ENCODE data around the gene CEP164.
A peak's percentile ranks its signal among the peaks of the same experiment; 100 is the strongest.

Gene CEP164

DNA sequence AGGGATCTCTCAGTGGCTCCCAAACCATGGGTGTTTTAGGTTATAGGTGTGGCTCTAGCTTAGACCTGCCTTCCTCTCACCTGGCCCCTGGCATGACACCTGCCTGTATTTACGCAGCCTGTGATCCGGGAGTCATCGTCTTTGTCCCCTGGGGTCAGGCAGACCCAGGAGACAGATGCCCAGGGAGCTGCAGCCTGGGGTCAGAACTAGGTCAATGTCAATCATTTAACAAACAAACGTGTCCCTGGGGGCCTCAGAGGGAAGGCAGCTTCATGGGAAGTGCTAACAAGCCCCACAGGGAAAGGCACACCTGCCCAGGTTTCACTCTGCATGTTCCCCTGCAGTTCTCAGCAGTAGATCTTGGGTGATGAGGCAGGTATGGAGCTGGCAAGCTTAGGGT lies 24.6 kb upstream of the CEP164 start:
- no peak overlapping the region for H3K27ac ChIP-seq
- no peak overlapping the region for H3K4me3 ChIP-seq

DNA sequence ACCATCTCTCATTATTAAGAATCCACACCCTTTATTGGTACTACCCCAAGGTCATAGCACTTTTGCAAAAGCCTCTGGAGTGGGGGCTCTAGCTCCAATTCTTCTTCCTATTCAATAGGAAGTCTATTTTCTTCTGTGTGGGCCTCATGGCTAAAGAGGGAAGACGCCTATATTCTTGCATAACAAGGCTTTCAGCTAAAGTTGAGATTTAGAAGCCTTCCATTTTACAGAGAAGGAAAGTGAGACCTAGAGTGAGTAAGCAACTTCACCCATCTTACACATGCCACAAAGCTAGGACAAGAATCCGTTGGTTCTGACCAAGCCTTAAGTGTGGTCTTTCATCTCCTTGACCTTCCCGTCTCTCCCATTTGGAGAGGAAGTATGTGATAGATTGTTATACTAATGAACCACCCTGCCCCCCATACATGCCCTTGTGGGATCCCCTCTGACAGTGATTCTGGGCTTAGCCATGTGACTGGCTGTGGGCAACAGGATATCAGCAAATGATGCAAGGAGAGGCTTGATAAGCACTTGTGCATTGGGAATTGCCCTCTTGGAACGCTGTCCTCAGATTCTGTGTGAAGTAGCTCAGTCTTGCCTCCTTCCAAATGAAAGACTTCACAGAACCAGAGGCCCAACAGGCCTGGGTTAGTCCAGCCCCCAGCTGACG lies 23.9 kb upstream of the CEP164 start:
- Histone ChIP-seq H3K4me3 (no peak overlapping the region), H3K27ac (no peak overlapping the region)

DNA sequence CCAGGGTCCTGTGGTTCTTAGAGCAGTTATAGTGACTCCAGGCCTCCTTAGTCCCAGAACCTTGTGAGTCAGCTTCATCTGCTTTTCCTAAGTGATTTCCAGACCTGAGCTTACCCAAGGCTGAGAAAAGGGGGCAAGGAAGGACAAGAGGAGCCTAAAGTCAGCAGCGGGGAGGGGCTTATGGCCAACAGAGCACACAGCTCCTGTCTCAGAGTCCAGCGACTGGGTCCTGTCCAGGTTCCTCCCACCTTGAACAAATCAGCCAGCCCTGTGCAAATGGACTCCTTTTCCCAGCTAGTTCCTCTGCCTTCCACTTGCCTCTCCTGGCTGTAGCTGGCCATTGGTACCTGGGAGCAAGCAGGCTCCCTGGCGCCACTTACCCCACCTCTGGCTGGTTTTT lies 22.5 kb upstream of the CEP164 start:
- Histone ChIP-seq H3K4me3 (no peak overlapping the region), H3K27ac (no peak overlapping the region)

DNA sequence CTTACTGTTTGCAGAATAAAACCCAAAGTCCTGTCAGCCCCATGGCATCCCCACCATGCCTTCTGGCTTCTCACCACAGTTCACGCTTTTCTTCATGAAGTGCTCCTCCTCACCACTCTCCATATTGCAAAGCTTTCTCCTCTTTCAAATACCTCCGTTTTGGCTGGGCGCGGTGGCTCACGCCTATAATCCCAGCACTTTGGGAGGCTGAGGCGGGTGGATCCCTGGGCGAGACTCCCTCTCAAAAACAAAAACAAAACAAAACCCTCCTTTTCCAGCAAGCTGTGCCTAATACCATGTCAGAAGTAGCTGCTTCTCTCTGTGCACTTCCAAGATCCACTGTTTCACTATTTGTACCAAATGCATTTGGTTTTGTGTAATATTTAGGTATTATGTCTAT lies 18.3 kb upstream of the CEP164 start:
- Histone ChIP-seq H3K4me3 (no peak overlapping the region), H3K27ac (no peak overlapping the region)

DNA sequence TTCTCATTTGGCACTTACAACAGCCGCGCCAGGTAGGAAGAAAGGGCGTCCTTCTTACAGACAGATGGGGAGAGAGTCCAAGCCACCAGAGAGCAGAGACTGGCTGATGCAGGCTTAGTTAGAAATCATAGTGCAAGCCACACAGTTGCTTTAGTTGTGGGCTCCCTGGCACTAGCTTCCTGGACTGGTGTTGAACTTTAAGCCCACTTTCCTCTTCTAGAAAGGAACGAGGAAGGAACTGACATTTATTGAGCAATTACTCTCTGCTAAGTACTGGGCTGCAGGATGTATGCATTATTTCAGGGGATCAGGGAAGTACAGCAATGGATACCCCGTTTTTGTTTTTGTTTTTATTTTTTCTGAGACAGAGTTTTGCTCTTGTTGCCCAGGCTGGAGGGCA lies 14.6 kb upstream of the CEP164 start:
- Histone ChIP-seq H3K27ac (no peak overlapping the region), H3K4me3 (no peak overlapping the region)

DNA sequence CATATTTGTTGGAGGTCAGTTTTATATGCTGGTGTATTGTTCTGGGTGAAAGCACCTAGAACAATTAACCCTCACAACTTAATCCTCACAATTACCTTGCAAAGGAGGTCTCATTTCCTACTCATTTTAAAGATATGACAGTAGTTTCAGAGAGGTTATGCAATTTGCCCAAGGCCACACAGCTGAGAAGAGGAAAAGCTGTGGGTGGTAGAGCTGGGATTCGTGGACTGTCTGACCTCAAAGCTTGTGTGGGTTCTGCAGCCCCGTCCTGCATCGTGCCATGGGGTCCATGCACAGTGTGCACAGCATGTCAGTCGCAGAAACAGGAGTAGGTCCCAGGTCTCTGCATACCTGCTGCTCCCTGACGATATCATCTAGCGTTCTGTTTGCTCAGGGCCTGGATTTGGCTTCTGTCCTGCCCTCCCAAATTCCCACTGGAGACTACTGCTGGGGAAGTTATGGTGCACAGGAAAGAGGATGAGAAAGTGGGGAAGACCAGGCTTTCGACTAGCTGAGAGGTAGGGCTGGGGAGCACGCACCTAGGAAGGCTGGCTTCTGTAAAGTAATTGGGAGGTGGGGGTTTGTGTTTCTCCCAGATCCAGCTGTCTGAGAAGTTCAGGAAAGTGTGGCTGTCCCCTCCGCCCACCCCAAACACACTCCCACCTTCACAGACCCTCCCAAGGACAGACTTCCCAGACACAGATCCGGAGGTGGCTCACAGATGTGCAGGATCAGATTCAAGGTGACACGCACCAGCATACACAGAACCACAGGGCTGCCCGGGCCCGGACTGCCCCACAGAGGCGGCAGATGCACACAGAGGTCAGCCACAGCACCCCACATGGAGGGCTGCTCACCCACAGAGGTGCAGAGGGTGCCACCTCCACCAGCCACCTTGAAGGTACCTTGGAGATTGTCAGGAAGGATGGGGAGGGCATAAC lies 13.6 kb upstream of the CEP164 start:
- H3K4me3 ChIP-seq = peak overlapping the region in 2 of 7 experiments; percentile 62 to 66
- H3K27ac ChIP-seq = peak overlapping the region in 1 of 21 experiments; percentile 18

DNA sequence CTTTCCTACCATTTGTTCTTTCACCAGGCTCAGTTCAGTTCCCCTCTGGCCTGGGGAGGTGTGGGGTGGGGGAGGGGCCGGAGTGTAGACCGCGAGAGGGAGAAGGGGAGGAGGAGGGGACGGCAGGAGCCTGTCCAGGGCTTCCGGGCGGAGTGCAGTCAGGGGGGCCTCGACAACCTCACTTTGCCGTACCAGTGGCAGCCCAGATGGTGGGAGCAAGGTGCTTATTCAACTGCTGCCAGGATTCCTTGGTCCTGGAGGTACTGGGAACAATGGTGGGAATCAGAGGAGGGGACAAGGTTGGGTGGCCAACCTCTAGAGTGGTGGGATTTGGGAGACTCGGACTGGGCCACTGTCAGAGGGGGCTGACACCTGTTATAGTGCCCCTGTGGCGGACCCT lies 12.8 kb upstream of the CEP164 start:
- Histone ChIP-seq H3K27ac (peak overlapping the region in 5 of 21 experiments; percentile 18 to 73 (median 64)), H3K4me3 (peak overlapping the region; percentile 59 to 89 (median 66))

DNA sequence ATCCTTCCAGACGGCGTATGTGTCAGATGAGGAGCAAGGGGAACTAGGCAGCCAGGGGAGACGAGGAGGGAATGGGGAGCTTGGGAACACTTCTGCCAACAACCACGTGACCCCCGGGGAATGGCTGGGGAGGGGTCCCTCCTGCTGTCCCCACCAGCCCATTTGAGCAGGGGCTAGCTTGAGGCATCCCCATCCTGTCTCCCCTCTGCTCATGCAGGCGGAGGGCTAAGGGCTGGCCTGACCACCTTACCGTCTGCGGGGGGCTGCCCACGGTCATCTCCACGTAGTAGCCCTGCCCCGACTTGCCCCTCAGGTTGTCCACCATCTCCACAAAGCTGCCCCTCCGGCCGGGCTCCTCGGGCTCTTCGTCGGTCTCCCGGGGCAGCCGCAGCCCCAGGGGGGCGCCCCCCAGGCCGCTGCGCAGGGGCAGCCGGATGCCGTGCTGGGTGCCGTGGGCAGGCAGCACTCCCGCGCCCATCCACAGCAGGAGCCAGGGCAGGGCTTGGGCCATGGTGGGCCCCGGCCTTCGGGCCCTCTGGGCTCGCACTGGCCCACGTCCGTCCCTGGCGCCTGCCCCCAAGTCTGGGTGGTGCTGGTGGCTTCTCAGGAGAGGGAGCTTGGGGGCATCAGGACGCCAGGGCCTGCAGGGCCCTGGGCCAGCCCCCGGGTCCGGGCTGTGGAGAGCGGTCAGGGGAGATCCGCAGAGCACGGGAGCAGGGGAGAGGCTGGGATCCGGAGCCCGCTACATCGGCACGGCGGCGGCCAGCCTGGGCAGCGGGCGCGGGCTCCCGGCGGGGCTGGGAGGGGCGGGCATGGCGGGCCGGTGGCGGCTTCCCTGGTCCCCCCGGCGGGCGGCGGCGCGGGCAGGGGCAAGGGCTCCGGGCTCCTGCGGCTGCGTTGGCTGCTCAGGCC lies 12.1 kb upstream of the CEP164 start:
- Histone ChIP-seq H3K4me3 (peak overlapping the region; percentile 59 to 89 (median 66)), H3K27ac (peak overlapping the region in 17 of 21 experiments; percentile 5 to 84 (median 68))

DNA sequence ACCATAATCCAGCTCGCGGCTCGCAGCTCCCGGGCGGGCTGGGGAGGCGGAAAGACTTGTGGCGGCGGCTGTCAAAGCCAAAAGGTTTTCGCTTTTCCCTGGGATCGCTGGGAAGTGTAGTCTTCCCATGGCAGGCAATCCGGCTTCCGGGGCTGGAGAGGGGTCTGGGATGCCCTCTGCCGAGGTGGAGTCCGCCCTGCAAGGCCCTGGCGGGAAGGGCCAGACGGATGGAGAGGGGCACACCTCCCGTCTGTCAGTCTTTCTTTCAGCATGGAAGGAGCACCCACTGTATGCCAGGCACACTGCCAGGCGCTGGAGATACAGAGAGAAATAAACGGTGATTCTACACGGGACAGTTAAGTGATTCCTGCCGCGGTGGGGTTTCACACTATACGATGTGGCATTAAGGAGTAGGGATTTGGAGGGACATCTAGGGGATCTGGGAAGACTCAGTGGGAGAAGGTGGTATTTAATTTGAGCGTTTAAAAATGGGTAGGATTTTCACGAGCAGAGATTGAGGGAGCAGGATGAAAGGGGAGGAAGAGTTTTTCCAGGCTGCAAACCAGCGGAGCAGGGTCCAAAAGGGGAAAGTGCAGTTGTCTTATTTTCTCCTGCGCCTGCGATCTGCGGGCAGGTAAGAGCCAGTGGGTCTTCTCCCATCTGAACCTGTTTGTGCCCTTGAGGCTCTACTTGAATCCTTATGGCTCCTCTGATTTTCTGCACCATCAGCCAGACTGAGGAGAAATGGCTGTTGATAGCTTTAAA lies 11.3 kb upstream of the CEP164 start, which contains the start of gene BACE1:
BACE1 (minus strand) TSS at position 60 of the 765 bp plus-strand sequence. CDS start 461 bp downstream, outside the sequence.
- Histone ChIP-seq H3K27ac (peak within 1 kb of the TSS in 17 of 21 experiments; percentile 5 to 84 (median 68)), H3K4me3 (peak within 1 kb of the TSS; percentile 59 to 89 (median 66))

DNA sequence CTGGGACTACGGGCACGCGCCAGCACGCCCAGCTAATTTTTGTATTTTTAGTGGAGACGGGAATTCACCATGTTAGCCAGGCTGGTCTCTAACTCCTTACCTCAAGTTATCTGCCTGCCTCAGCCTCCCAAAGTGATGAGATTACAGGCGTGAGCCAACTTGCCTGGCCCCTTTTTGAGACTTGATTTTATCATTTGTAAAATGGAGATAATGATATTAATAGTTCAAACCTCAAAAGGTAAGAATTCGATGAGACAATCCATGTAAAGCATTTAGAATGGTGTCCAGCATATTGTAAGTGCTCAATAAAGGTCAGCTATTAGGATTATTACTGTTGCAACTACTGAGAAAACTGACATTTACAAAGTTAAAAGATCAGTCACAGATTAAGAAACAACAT lies 8.9 kb upstream of the CEP164 start:
- no peak overlapping the region for H3K4me3 ChIP-seq
- no peak overlapping the region for H3K27ac ChIP-seq

DNA sequence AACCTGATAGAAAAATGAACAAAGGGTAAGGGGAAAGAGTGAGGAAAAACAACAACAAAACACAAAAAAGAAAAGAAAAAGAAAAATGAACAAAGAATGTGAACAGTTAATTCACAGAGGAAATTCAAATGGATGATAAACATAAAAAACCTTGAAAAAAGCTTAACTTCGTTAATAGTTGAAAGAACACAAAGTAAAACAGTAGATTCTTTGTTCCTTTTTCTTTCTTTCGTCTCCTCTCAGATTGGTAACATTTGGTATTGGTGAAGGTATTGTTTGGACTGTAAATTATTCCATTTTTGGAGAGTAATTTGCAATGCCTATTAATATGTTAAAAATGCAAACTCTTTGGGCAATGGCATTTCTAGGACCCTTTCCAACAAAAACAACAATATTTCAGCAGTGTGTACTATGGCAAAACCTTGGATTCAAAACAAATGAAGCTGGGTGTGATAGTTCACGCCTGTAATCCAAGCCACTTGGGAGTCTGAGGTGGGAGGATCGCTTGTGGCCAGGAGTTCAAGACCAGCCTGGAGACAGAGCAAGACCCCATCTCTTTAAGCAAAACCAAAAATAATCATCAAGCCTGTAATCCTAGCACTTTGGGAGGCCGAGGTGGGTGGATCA lies 8.3 kb upstream of the CEP164 start:
- H3K27ac ChIP-seq = no peak overlapping the region

DNA sequence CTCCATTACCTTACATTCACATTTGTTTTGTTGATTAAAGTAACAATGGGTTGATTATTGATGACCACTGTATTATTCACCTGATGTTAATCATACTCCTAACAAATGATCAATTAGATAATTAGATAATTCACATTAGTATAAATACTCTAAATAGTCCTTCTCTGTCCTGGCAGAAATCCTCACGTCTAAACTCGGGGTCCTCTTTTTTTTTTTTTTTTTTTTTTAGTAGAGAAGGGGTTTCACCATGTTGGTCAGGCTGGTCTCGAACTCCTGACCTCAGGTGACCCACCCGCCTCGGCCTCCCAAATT lies 443 bp upstream of the CEP164 start:
- H3K4me3 ChIP-seq = peak overlapping the region in 5 of 7 experiments; percentile 49 to 92 (median 64)
- peak overlapping the region in 10 of 21 experiments; percentile 86 to 96 (median 90) for H3K27ac ChIP-seq

More for the DNA sequence above, 8.3 kb upstream of the CEP164 start:
- no peak overlapping the region for H3K4me3 ChIP-seq

DNA sequence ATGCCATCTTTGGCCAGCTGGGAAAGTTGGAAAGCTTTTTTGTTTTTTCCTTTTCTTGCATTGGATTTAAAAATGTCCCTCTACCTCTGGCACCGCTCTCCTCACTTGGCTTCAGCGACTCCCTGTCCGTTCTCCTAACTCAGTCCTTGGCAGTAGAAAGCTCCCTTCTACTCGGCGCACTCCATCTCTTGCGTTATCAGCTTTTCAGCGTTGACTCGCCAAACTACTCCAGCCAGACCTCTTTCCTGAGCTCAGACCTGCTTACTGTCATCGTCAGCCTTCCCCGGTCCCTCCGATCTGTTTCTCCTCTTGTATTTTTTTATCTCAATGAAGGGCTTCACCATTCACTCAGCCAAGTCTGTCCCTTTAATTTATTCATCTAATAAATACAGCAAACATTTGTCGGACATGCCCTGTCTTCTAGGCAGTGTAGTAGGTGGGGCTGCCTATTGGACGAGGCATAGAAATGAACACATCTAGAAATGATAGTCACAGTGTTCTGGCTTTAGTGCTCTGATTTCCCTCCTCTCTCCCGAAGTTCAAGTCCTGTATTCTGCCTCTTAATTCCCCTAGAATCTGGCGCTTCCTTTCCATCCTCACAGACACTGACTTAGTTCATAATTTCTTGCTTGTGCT lies 839 bp downstream of the CEP164 start:
- H3K27ac ChIP-seq = peak overlapping the region in 20 of 21 experiments; percentile 79 to 96 (median 90)
- H3K4me3 ChIP-seq = peak overlapping the region; percentile 49 to 92 (median 64)

DNA sequence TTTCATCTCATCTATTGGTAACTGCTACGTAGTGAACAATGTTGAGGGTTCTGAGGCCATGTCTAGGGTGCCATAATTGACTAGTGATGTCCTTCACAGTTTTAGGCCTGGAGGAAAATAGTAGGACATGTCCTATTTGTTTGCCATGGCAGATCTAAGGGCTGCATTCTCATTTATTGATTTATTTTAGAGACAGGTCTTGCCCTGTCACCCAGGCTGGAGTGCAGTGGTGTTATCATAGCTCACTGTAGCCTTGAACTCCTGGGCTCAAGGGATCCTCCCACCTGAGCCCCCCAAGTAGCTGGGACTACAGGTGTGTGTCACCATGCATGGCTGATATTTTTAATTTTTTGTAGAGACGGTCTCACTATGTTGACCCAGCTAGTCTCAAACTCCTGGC lies 5.2 kb downstream of the CEP164 start:
- H3K27ac ChIP-seq = no peak overlapping the region

DNA sequence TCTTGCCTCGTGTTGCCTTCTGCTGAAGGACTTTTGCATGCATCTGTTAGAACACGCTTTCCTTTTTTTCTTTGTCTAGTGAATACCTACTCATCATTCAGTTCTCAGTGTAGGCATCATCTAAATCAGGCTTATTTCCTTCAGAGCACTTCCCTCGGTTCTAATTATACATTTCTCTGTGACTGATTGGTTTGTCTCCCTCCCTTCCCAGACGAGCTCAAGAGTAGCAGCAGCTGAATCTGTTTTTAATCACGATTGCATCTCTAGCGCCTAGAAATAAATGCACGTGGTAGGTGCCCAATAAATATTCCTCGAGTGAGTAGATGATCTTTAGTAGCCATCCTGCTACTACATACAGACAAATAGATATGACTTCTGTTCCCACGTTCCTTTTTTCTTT lies 6.3 kb downstream of the CEP164 start:
- Histone ChIP-seq H3K27ac (no peak overlapping the region), H3K4me3 (no peak overlapping the region)

More for the DNA sequence above, 5.2 kb downstream of the CEP164 start:
- no peak overlapping the region for H3K4me3 ChIP-seq

DNA sequence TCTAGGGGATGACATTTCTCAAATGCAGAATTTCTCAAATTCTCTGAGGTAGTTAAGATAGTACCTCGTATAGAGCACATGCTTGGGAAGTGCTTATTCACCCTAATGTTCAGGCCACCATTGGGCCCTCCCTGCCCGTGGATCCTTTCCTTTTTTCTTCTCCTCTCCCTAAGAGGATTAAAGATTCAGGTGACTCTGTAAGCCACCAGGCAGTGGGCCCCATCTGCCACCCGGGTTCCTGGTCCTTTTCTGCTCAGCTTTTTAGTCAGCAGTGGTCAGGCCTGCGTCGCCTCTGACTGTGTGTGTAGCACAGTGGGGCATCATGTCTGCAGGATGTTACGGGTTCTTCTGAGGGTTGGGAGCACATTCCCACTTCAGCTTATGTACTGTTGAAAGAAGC lies 7.2 kb downstream of the CEP164 start:
- Histone ChIP-seq H3K4me3 (no peak overlapping the region), H3K27ac (no peak overlapping the region)

DNA sequence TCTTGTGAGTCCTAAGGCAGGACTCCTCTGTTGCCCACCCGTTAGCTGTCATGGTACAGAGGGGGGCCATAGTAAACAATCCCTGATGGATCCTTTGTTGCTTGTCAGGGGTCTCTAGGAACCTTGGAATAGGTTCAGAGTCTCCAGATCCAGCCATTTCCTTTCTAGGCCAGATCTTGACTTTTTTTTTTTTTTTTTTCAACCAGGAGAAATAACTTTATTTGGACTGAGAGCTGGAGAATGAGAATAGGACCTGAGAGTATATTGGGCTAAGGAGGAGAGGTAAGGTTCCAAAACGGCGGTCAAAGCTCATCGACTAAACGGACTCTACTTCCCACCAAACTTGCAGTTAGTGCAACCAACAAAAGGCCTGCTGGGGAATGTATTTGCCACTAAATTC lies 7.7 kb downstream of the CEP164 start:
- no peak overlapping the region for H3K27ac ChIP-seq
- H3K4me3 ChIP-seq = no peak overlapping the region

DNA sequence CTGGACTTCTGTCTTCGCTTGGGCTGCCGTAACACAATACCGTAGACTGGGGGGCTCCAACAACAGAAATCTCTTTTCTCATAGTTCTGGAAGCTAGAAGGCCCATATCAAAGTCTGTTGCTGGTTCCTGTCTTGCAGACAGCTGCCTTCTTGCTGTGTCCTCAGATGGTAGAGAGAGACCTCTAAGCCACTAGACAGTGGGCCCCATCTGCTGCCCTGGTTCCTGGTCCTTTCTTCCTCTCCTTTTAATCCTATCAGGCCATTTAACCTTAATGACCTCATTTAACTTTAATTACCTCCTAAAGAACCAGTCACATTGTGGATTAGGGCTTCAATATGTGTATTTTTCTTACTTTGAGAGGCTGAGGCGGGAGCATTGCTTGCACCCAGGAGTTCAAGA lies 9.4 kb downstream of the CEP164 start:
- H3K4me3 ChIP-seq = no peak overlapping the region

More for the DNA sequence above, 9.4 kb downstream of the CEP164 start:
- H3K27ac ChIP-seq = no peak overlapping the region
